PC-9 (cell line): ENCODE measurements around the gene DCAF17. TPM values are rescaled to one million over a fixed set of nuclear protein-coding genes. Genes with fewer than 3 reads are reported as not detected.

Experiments used
- BruUV-seq: library from RNA; stranded (reverse); fragments of 400-500 nt; replicated peaks from 2 replicates; lab custom pipeline; 2021; lab: Mats Ljungman, UMichigan
- CTCF ChIA-PET: fragments of 300-600 bp; sonication (Branson Sonifier 250); formaldehyde crosslinking; loops from one replicate; lab custom pipeline; 2022; ENCODE audit warnings: antibody characterized with exemption; lab: Charles Lee
- POLR2A ChIA-PET: fragments of 300-600 bp; sonication (Branson Sonifier 250); formaldehyde crosslinking; loops from one replicate; lab custom pipeline; 2022; ENCODE audit warnings: antibody characterized with exemption; ENCODE audit not compliant: unreplicated experiment; lab: Charles Lee
- DNase-seq, 2 experiments: peaks; one replicate each; pipeline versions ENCODE4 v3.0.0 to v3.0.0-alpha.2; 2015 to 2022; ENCODE audit warnings: mixed read lengths in 1 of 2
- H2AFZ ChIP-seq: fragments of 200-600 bp; sonication (generic); 2 replicates; pipeline ENCODE4 v1.8.1; 2017; ENCODE audit warnings: antibody characterized with exemption
- H3F3A ChIP-seq: fragments of 200-600 bp; sonication (generic); 2 replicates; pipeline ENCODE4 v1.8.1; 2017; ENCODE audit warnings: antibody characterized with exemption, mild to moderate bottlenecking, low read depth; ENCODE audit not compliant: insufficient read depth
- H3K27ac ChIP-seq: fragments of 200-600 bp; sonication (generic); 2 replicates; pipeline ENCODE4 v1.6.1; 2016; ENCODE audit warnings: mixed run types
- H3K27me3 ChIP-seq: fragments of 200-600 bp; sonication (generic); 2 replicates; pipeline ENCODE4 v1.6.1; 2016; ENCODE audit warnings: low read depth, mixed run types; ENCODE audit not compliant: insufficient read depth
- H3K36me3 ChIP-seq: fragments of 200-600 bp; sonication (generic); 2 replicates; pipeline ENCODE4 v1.6.1; 2016; ENCODE audit warnings: low read depth, mixed run types
- H3K4me1 ChIP-seq: fragments of 200-600 bp; sonication (generic); replicated peaks from 2 replicates; pipeline ENCODE4 v1.6.1; 2016; ENCODE audit warnings: mixed run types; ENCODE audit not compliant: insufficient read depth
- H3K4me2 ChIP-seq: fragments of 200-600 bp; sonication (generic); 2 replicates; pipeline ENCODE4 v1.6.1; 2017; ENCODE audit warnings: mixed run types
- H3K4me3 ChIP-seq: fragments of 200-600 bp; sonication (generic); 2 replicates; pipeline ENCODE4 v1.6.1; 2016; ENCODE audit warnings: mixed run types
- H3K79me2 ChIP-seq: fragments of 200-600 bp; sonication (generic); 2 replicates; pipeline ENCODE4 v1.6.1; 2017; ENCODE audit warnings: low read depth, mixed run types
- H3K9me2 ChIP-seq: fragments of 200-600 bp; sonication (generic); 2 replicates; pipeline ENCODE4 v1.8.1; 2017; ENCODE audit warnings: mild to moderate bottlenecking; ENCODE audit not compliant: insufficient read depth
- H3K9me3 ChIP-seq: fragments of 200-600 bp; sonication (generic); 2 replicates; pipeline ENCODE4 v1.8.1; 2016; ENCODE audit warnings: low read depth; ENCODE audit not compliant: insufficient read depth
- H4K20me1 ChIP-seq: fragments of 200-600 bp; sonication (generic); 2 replicates; pipeline ENCODE4 v1.8.1; 2017; ENCODE audit not compliant: insufficient read depth
- EZH2 ChIP-seq: fragments of 200-600 bp; sonication (generic); IDR thresholded peaks from 2 replicates; pipeline ENCODE4 v1.8.0; 2017; ENCODE audit warnings: antibody characterized with exemption, low read depth
- intact Hi-C: fragments of 100-400 bp; cut with micrococcal nuclease; formaldehyde crosslinking; loops from one replicate; pipeline ENCODE4 v1.10.0; 2022; ENCODE audit not compliant: unreplicated experiment
- total RNA-seq: library from RNA; stranded (reverse); gene quantifications from 2 replicates; pipeline ENCODE4 v1.2.3, GENCODE V29; 2021
- TF ChIP-seq, protein P1 (sequence below): fragments of 200-600 bp; sonication (generic); conservative IDR thresholded peaks from 2 replicates; pipeline ENCODE4 v1.6.1; 2017; ENCODE audit warnings: mixed run types, antibody characterized with exemption, mild to moderate bottlenecking, moderate library complexity

DCAF17 gene
- total RNA-seq, 1 experiment from 2014 or later: 22.0 TPM

DNA sequence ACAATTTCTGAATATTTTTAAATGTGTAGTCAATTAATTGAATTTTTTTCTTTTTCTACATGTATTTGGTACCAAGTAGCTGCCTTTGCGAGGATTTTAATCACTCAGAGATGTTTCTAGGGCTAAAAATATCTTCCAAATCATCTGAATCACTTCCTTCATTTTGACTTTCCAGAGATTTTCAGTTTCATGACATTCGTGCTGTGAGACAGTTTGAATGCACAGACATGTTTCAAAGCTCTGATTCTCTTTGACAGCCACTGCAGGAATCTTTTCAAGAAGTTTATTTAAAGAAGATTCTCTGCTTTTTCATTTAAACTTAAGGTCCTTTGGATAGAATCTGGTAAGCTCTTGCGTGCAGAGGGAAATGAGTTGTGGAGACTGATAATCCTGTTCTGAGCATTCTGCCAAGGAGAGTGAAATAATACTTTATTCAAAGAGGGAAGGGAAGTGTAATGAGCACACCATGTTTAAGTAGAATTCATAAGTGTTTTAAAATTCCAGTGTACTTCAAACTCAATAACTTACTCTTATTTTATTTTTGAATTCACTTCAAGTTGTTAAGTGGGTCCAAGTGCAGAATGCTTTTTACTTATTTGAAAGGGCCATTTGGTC is 97.9 kb downstream of the DCAF17 start:
- Histone ChIP-seq H3K36me3 (no peaks in the 10 kb centered on the region), H3K79me2 (peaks cover 19% of the 10 kb centered on the region), H2AFZ (no peak overlapping the region), H3K4me2 (no peak overlapping the region), H3K27me3 (no peaks in the 10 kb centered on the region), H3K4me1 (no peaks in the 10 kb centered on the region), H4K20me1 (no peaks in the 10 kb centered on the region), H3K4me3 (no peak overlapping the region), H3K27ac (no peak overlapping the region), H3K9me2 (no peaks in the 10 kb centered on the region), H3K9me3 (peaks cover 5% of the 10 kb centered on the region; the same call in 1 of the 2 replicates), H3F3A (no peaks in the 10 kb centered on the region)
- TF ChIP-seq, protein P1, sequence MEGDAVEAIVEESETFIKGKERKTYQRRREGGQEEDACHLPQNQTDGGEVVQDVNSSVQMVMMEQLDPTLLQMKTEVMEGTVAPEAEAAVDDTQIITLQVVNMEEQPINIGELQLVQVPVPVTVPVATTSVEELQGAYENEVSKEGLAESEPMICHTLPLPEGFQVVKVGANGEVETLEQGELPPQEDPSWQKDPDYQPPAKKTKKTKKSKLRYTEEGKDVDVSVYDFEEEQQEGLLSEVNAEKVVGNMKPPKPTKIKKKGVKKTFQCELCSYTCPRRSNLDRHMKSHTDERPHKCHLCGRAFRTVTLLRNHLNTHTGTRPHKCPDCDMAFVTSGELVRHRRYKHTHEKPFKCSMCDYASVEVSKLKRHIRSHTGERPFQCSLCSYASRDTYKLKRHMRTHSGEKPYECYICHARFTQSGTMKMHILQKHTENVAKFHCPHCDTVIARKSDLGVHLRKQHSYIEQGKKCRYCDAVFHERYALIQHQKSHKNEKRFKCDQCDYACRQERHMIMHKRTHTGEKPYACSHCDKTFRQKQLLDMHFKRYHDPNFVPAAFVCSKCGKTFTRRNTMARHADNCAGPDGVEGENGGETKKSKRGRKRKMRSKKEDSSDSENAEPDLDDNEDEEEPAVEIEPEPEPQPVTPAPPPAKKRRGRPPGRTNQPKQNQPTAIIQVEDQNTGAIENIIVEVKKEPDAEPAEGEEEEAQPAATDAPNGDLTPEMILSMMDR: no peak
- no peak for TF ChIP-seq EZH2
- DNase-seq: no peak
- ChIA-PET POLR2A (no interaction called here), CTCF (interaction anchor here (0.7 kb wide), 1 partner anchor 161 kb away, joined by 3 read pairs; no protein-coding TSS in a partner anchor)
- intact Hi-C loops: no loop called here
- BruUV-seq: no TSS peak

DNA sequence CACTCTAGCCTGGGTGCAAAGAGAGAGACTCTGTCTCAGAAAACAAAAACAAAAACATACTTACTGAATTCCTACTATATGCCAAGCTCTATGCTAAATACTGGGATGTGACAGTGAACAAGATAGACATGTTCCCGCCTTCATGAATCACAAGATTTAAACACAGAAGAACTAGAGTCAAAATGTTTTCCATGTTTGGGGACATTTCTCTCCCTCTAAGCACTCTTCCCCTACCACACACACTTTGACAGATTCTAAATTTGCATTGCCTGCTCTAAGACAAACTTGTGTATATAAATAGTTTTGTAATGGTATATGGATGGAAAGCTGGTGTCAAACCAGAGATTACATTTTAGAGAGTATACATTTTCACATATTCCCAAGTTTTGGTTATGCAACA is 99.3 kb downstream of the DCAF17 start:
- CTCF ChIA-PET: no interaction called here
- no peak for DNase-seq
- intact Hi-C loops: no loop called here

More for the DNA sequence above, 99.3 kb downstream of the DCAF17 start:
- peaks cover 5% of the 10 kb centered on the region; the same call in 1 of the 2 replicates for H3K9me3 ChIP-seq
- peaks cover 11% of the 10 kb centered on the region; the same call in 1 of the 2 replicates for H3K79me2 ChIP-seq
- H3K27ac ChIP-seq: no peak overlapping the region
- H2AFZ ChIP-seq: no peak overlapping the region
- H3K4me1 ChIP-seq: no peaks in the 10 kb centered on the region
- no peaks in the 10 kb centered on the region for H3F3A ChIP-seq
- POLR2A ChIA-PET: no interaction called here
- H3K4me2 ChIP-seq: no peak overlapping the region
- BruUV-seq: no TSS peak
- H3K27me3 ChIP-seq: no peaks in the 10 kb centered on the region
- no peaks in the 10 kb centered on the region for H3K36me3 ChIP-seq
- no peak overlapping the region for H3K4me3 ChIP-seq
- TF ChIP-seq EZH2: no peak
- TF ChIP-seq, protein P1: no peak
- no peaks in the 10 kb centered on the region for H3K9me2 ChIP-seq
- H4K20me1 ChIP-seq: no peaks in the 10 kb centered on the region

Other genes with a start within 250 kb of the DCAF17 start
- gene METTL8, start 236 bp upstream of the DCAF17 start, total RNA-seq: 21.8 and 24.3 TPM in 2 replicates
- gene CYBRD1, start 88.2 kb downstream of the DCAF17 start, total RNA-seq: 125 and 132 TPM in 2 replicates